Measurements from ENCODE around the gene PAK5. TPM values are rescaled to one million over a fixed set of nuclear protein-coding genes. Genes with fewer than 3 reads are reported as not detected.

Gene PAK5
- total RNA-seq (under 1 TPM; 0.19 to 0.33 TPM), polyA plus RNA-seq (under 1 TPM; 0.08 to 0.63 TPM)
- long read RNA-seq, donor 1, partial matches to known transcripts: 2 of 2 reads
- long read RNA-seq, donor 1, other reads (novel, unspliced or antisense): 0 of 2 reads
- long read RNA-seq, donor 2: 0 reads

GRCh38 chr20:9838378-9839295 is at the start of gene PAK5:
PAK5 (minus strand) TSS chr20:9839076; CDS start chr20:9644328, 194,748 bp downstream.
- ATAC-seq (ENCODE audit: low FRiP score): peak; percentile 71

GRCh38 chr20:9887706-9888105 is 48.8 kb upstream of the PAK5 start:
- Histone ChIP-seq H3K36me3 (ENCODE audit: control insufficient read depth in 1 of 2, insufficient read depth in 2 of 2, low read length in 1 of 2) (no peaks in the 10 kb centered on the region), H3K27me3 (ENCODE audit: control insufficient read depth in 1 of 2, insufficient read depth in 2 of 2, low read length in 1 of 2) (no peaks in the 10 kb centered on the region), H3K4me3 (ENCODE audit: low read length in 2 of 2) (no peak overlapping the region), H3K4me1 (ENCODE audit: control insufficient read depth in 1 of 2, insufficient read depth in 2 of 2, low read length in 2 of 2) (no peaks in the 10 kb centered on the region), H3K27ac (ENCODE audit: low read depth in 1 of 2, low read length in 2 of 2) (no peak overlapping the region), H3K9me3 (ENCODE audit: control insufficient read depth, low read length) (no peaks in the 10 kb centered on the region)
- DNase-seq (no peak), ATAC-seq (ENCODE audit: low FRiP score) (no peak)
- intact Hi-C loops (cut with DNase I): loop anchor here in 1 of 2 donors (10.0 kb wide), 1 partner anchor 273 kb away; no protein-coding TSS in a partner anchor

More at GRCh38 chr20:9838378-9839295, at the start of gene PAK5:
- Histone ChIP-seq H3K27me3 (ENCODE audit: control insufficient read depth in 1 of 2, insufficient read depth in 2 of 2, low read length in 1 of 2) (no peaks in the 10 kb centered on the region), H3K27ac (ENCODE audit: low read depth in 1 of 2, low read length in 2 of 2) (no peak within 1 kb of the TSS), H3K4me1 (ENCODE audit: control insufficient read depth in 1 of 2, insufficient read depth in 2 of 2, low read length in 2 of 2) (no peaks in the 10 kb centered on the region), H3K4me3 (ENCODE audit: low read length in 2 of 2) (peak within 1 kb of the TSS; percentile 31 to 50), H3K36me3 (ENCODE audit: control insufficient read depth in 1 of 2, insufficient read depth in 2 of 2, low read length in 1 of 2) (no peaks in the 10 kb centered on the region), H3K9me3 (ENCODE audit: control insufficient read depth, low read length) (no peaks in the 10 kb centered on the region)
- 1% methylated on average over 53 to 57 of the region's 57 CpGs for WGBS, 2 donors
- intact Hi-C loops (cut with DNase I): no loop called here
- DNase-seq: peak; percentile 55 to 82

- Histone ChIP-seq H3K4me1 (ENCODE audit: control insufficient read depth in 1 of 2, insufficient read depth in 2 of 2, low read length in 2 of 2) (no peaks in the 10 kb centered on the region), H3K27ac (ENCODE audit: low read depth in 1 of 2, low read length in 2 of 2) (no peak overlapping the region), H3K27me3 (ENCODE audit: control insufficient read depth in 1 of 2, insufficient read depth in 2 of 2, low read length in 1 of 2) (no peaks in the 10 kb centered on the region), H3K9me3 (ENCODE audit: control insufficient read depth, low read length) (peaks cover 2% of the 10 kb centered on the region), H3K4me3 (ENCODE audit: low read length in 2 of 2) (no peak overlapping the region), H3K36me3 (ENCODE audit: control insufficient read depth in 1 of 2, insufficient read depth in 2 of 2, low read length in 1 of 2) (no peaks in the 10 kb centered on the region)
- intact Hi-C loops (cut with DNase I): loop anchor here in 1 of 2 donors (10.0 kb wide), 1 partner anchor 271 kb away; no protein-coding TSS in a partner anchor
- DNase-seq (no peak), ATAC-seq (ENCODE audit: low FRiP score) (no peak)
- 62 to 75% methylated on average over 1 of the region's 1 CpG for WGBS, 2 donors
Measured at GRCh38 chr20:9886227-9886626, 47.4 kb upstream of the PAK5 start.

- intact Hi-C loops (cut with DNase I): loop anchor here in 1 of 2 donors (10.0 kb wide), 1 partner anchor 270 kb away; no protein-coding TSS in a partner anchor
- WGBS, 2 donors: 44 to 45% methylated on average over 2 of the region's 2 CpGs
- Histone ChIP-seq H3K4me1 (ENCODE audit: control insufficient read depth in 1 of 2, insufficient read depth in 2 of 2, low read length in 2 of 2) (no peaks in the 10 kb centered on the region), H3K9me3 (ENCODE audit: control insufficient read depth, low read length) (peaks cover 2% of the 10 kb centered on the region), H3K27me3 (ENCODE audit: control insufficient read depth in 1 of 2, insufficient read depth in 2 of 2, low read length in 1 of 2) (no peaks in the 10 kb centered on the region), H3K36me3 (ENCODE audit: control insufficient read depth in 1 of 2, insufficient read depth in 2 of 2, low read length in 1 of 2) (no peaks in the 10 kb centered on the region), H3K27ac (ENCODE audit: low read depth in 1 of 2, low read length in 2 of 2) (no peak overlapping the region), H3K4me3 (ENCODE audit: low read length in 2 of 2) (no peak overlapping the region)
- DNase-seq (no peak), ATAC-seq (ENCODE audit: low FRiP score) (no peak)
Measured at GRCh38 chr20:9884666-9885065, 45.8 kb upstream of the PAK5 start.

- ATAC-seq (ENCODE audit: low FRiP score) (no peak), DNase-seq (no peak)
- Histone ChIP-seq H3K27me3 (ENCODE audit: control insufficient read depth in 1 of 2, insufficient read depth in 2 of 2, low read length in 1 of 2) (no peaks in the 10 kb centered on the region), H3K4me1 (ENCODE audit: control insufficient read depth in 1 of 2, insufficient read depth in 2 of 2, low read length in 2 of 2) (no peaks in the 10 kb centered on the region), H3K36me3 (ENCODE audit: control insufficient read depth in 1 of 2, insufficient read depth in 2 of 2, low read length in 1 of 2) (no peaks in the 10 kb centered on the region), H3K4me3 (ENCODE audit: low read length in 2 of 2) (no peak overlapping the region), H3K9me3 (ENCODE audit: control insufficient read depth, low read length) (peaks cover 2% of the 10 kb centered on the region), H3K27ac (ENCODE audit: low read depth in 1 of 2, low read length in 2 of 2) (no peak overlapping the region)
- WGBS, 2 donors: 39 to 45% methylated on average over 1 of the region's 1 CpG
- intact Hi-C loops (cut with DNase I): loop anchor here in 1 of 2 donors (10.0 kb wide), 1 partner anchor 269 kb away; no protein-coding TSS in a partner anchor
Measured at GRCh38 chr20:9884061-9884460, 45.2 kb upstream of the PAK5 start.

- WGBS, 2 donors: 33 to 37% methylated on average over 3 of the region's 3 CpGs
- ATAC-seq (ENCODE audit: low FRiP score) (no peak), DNase-seq (no peak)
- Histone ChIP-seq H3K36me3 (ENCODE audit: control insufficient read depth in 1 of 2, insufficient read depth in 2 of 2, low read length in 1 of 2) (no peaks in the 10 kb centered on the region), H3K4me3 (ENCODE audit: low read length in 2 of 2) (no peak overlapping the region), H3K27ac (ENCODE audit: low read depth in 1 of 2, low read length in 2 of 2) (no peak overlapping the region), H3K4me1 (ENCODE audit: control insufficient read depth in 1 of 2, insufficient read depth in 2 of 2, low read length in 2 of 2) (no peaks in the 10 kb centered on the region), H3K9me3 (ENCODE audit: control insufficient read depth, low read length) (peaks cover 2% of the 10 kb centered on the region), H3K27me3 (ENCODE audit: control insufficient read depth in 1 of 2, insufficient read depth in 2 of 2, low read length in 1 of 2) (no peaks in the 10 kb centered on the region)
- intact Hi-C loops (cut with DNase I): no loop called here
Measured at GRCh38 chr20:9877932-9878495, 39.1 kb upstream of the PAK5 start.

GRCh38 chr20:9867196-9867980 is 28.5 kb upstream of the PAK5 start:
- DNase-seq (no peak), ATAC-seq (ENCODE audit: low FRiP score) (no peak)
- Histone ChIP-seq H3K4me3 (ENCODE audit: low read length in 2 of 2) (no peak overlapping the region), H3K36me3 (ENCODE audit: control insufficient read depth in 1 of 2, insufficient read depth in 2 of 2, low read length in 1 of 2) (no peaks in the 10 kb centered on the region), H3K4me1 (ENCODE audit: control insufficient read depth in 1 of 2, insufficient read depth in 2 of 2, low read length in 2 of 2) (no peaks in the 10 kb centered on the region), H3K27me3 (ENCODE audit: control insufficient read depth in 1 of 2, insufficient read depth in 2 of 2, low read length in 1 of 2) (no peaks in the 10 kb centered on the region), H3K27ac (ENCODE audit: low read depth in 1 of 2, low read length in 2 of 2) (no peak overlapping the region), H3K9me3 (ENCODE audit: control insufficient read depth, low read length) (no peaks in the 10 kb centered on the region)
- 46% methylated on average over 6 of the region's 6 CpGs for WGBS, 2 donors
- intact Hi-C loops (cut with DNase I): no loop called here

GRCh38 chr20:9852566-9852965 is 13.7 kb upstream of the PAK5 start:
- H3K27me3 ChIP-seq (ENCODE audit: control insufficient read depth in 1 of 2, insufficient read depth in 2 of 2, low read length in 1 of 2): peaks cover 0 to 1% of the 10 kb centered on the region in 2 donors
- DNase-seq: no peak
- 88 to 91% methylated on average over 2 of the region's 2 CpGs for WGBS, 2 donors
- intact Hi-C loops (cut with DNase I): no loop called here
- no peak for ATAC-seq (ENCODE audit: low FRiP score)
- no peak overlapping the region for H3K4me3 ChIP-seq (ENCODE audit: low read length in 2 of 2)
- H3K36me3 ChIP-seq (ENCODE audit: control insufficient read depth in 1 of 2, insufficient read depth in 2 of 2, low read length in 1 of 2): no peaks in the 10 kb centered on the region
- H3K4me1 ChIP-seq (ENCODE audit: control insufficient read depth in 1 of 2, insufficient read depth in 2 of 2, low read length in 2 of 2): no peaks in the 10 kb centered on the region
- H3K9me3 ChIP-seq (ENCODE audit: control insufficient read depth, low read length): no peaks in the 10 kb centered on the region
- no peak overlapping the region for H3K27ac ChIP-seq (ENCODE audit: low read depth in 1 of 2, low read length in 2 of 2)
